NCI-H2171 treated with DMSO at 0.1 percent for 48 hours (cell line): ENCODE measurements around the gene CNOT3.
"Not testable (repeated sequence)": the region's sequence is repeated elsewhere in the genome, so short reads cannot be mapped to it uniquely, and the experiment has no call there.

ENCODE experiments used
- DNase-seq: peaks from one replicate; lab custom pipeline; 2025; lab: John Stamatoyannopoulos, UW

Gene CNOT3

DNA sequence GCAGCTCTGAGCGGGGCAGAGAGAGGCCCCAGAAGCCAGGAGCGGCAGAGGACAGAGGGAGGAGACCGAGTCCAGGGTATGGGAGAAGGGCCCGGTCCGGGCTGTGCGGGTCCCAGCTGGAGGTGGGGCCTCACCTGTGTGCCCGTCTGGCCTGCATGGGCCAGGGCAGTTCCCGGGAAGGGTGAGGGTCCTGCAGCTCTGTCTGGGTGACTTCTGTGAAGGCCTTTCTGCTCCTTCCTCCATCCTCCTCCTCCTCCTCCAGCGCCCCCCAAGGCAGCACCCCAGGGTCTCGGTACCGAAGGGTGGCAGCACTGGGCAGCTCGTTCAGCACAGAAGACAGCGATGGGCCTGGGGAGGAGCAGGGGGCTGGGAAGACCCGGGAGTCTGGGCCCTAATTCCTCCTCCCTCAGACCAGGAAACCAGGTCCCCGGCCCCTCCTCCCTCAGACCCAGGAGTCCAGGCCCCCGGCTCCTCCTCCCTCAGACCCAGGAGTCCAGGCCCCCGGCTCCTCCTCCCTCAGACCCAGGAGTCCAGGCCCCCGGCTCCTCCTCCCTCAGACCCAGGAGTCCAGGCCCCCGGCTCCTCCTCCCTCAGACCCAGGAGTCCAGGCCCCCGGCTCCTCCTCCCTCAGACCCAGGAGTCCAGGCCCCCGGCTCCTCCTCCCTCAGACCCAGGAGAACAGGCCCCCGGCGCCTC is 34.3 kb downstream of the CNOT3 start:
- not testable (repeated sequence) for DNase-seq

DNA sequence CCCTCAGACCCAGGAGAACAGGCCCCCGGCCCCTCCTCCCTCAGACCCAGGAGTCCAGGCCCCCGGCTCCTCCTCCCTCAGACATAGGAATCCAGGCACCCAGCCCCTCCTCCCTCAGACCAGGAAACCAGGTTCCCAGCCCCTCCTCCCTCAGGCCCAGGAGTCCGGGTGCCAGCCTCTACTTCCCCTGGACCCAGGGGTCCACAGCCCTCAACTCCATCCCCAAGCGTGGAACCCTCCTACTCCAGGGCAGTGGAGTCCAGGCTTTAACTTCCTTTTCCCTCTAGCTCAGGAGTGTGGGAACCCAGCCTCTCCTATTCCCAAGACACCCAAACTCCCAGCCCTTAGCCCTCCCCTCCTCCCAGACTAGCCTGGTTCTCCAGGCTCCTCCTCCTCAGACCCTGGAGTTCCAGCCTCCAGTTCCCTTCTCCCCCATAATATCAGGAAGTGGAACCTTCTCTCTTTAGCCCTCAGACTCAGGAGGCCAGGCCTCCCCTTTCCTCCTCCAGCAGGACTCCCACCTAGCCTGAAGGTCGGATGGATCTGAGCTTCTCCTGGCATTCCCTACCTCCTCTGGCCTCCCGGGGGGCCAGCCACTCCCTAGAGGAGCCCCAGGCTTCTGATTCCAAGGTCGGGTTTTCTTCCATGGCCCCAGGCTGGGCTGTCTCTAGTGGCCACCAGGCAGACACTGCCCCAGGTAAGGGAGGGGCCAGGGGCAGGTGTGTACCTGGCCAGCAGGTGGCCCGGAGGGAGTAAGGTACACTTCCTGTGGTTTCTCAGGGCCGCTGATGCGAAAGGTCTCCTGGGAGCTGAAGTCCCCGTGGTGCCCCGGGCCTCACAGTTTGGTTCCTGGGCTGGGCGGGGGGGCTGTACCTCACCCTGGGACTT is 35.2 kb downstream of the CNOT3 start, which contains the start of gene TMC4:
TSS of gene TMC4 (minus strand) at position 690 of the 888 bp plus-strand sequence. CDS start at position 647, 43 bp downstream.
- peak; percentile 34 for DNase-seq

DNA sequence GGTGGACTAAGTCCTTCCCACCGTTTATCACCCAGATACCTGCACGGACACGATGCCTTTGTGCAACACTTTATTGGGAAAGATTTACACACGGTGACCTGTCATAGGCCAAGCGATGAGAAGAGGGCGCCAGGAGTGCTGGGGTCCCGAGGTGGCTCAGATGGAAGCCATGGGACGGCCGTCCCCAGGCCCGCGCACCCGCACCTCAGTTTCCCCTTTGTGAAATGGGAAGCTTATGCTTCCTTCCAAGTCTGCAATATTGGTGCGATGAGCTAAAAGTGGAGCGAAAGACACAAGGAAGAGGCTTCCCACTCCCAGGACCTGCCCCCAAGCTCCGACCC is 35.8 kb downstream of the CNOT3 start:
- DNase-seq: no peak

DNA sequence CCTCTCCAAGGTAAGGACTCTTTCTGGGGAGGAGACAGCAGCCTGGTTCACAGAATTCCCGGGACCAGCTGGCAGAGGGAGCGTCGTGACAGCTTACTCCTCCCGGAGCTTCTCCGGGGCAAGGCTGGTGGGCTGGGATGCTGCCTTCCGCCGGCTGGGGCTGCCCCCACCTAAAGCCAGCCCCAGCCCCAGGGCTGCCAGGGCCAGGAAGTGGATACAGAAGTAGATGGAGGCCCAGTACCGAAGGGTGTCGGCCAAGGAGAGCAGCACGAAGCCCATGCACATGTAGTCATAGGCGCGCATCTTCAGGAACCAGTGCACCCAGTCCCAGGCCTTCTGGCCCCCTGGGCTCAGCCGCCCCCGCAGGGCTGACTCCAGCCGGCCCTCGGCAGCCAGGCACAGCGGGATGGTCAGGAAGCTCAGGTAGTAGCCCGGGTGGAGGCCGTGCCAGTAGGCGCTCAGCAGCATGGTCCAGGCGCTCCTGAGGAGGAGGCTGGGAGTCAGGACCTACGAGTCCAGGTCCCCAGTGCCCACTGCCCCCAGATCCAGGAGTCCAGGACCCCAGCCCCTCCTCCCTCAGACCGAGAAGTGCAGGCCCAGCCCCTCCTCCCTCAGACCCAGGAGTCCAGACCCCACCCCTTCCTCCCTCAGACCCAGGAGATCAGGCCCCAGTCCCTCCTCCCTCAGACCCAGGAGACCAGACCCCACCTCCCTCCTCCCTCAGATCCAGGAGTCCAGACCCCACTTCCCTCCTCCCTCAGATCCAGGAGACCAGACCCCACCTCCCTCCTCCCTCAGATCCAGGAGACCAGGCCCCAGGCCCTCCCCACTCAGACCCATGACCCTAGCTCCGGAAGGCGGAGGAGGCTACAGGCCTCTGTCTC is 36.6 kb downstream of the CNOT3 start:
- no peak for DNase-seq

DNA sequence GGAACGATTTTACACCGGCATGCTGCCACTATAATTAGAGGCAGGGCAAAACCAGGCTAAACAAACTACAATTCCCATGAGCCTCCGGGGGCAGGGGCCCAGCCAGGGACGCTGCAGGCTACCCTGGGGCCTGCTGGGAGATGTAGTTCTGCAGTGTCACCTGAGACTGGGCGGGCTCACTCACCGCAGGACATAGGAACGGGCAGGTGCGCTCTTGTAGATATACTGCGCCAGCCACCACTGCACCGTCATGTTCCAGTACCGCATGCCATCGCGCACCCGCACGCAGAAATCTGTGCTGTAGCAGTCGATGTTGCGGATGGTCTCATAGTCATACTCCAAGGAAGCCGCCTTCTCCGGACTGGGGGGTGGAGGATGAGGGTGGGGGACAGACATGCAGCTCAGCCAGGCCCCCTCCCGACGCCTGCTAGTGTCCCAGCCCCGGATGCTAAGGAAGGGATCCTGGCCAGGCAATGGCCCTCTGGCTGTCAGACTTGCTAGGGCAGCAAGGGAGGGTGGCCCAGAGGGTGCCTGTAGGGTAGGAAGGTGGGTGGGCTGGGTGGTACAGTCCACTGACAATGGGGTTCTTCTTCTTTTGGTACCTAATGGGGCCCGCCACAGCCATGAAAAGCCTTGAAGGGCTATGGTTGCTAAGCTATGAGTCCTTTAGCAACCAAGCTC is 41.2 kb downstream of the CNOT3 start:
- DNase-seq: peak; percentile 61

DNA sequence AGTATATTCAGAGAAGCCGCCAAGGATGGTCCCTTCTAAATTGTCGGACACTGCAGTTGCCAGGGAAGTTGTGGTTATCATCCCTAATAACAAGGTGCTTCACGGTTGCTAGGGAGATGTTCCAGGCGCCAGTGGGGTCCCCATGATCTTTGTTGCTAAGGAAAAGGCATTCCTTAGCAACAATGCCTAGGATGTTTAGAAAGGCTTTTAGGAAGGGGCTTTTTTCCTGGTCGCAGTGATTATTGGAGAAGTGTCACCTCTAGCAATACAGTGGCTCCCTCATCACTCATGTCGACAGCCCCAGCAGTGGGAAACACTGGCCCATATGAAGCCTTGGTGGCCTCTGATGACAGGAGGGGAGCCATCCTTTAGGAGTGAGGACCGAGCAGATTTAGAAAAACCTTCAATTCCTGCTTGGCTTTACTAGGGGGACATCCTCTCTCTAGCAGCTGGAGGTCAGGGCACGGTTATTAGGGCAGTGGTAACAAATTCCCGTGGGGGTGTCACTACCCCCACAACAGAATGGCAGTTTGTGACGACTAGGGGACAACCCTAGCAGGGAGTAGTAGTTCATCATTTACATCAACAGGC is 41.8 kb downstream of the CNOT3 start:
- no peak for DNase-seq

DNA sequence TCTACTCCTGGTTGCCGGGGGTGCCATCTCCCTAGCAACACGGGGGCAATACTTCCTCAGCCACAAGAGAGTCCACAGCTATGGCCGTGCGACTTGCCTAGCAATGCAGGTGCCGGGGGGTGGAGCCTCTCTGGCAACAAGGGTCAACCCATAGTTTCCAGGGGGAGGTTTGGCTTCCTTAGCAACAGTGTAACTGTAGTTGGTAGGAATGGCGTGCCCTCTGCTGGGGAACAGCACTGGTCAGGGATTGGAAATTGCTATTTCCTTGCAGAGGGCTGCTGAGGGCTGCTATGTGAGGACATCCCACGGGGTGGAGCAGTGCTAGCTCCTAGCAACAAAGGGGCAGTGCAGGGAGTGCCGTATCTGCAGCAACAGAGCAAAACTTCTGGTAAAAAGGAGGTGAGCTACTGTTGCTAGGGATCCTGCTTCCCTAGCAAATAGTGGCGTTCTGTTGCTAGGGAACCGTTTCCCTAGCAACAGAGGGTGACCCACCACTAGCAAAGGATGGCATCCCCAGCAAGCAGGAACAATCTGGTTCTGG is 42.4 kb downstream of the CNOT3 start:
- DNase-seq: no peak

DNA sequence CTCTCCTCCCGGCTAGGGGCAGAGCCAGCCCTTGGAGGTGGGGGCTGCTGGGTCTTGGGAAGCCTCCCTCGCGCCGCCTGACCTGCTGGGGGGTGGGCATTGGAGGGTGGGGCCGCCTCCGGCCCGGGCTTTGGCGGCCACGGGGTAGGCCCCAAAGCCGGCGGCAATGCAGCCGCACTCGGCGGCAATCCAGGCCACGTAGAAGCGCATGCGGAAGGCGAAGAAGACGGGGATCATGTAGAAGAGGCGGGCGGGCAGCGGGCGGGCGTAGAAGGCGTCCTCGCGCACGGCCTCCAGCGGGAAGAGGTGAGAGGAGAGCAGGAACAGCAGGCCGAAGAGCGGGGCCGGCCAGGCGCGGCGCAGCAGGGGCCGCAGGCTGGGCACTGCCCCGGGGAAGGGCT is 43.1 kb downstream of the CNOT3 start:
- DNase-seq: no peak

DNA sequence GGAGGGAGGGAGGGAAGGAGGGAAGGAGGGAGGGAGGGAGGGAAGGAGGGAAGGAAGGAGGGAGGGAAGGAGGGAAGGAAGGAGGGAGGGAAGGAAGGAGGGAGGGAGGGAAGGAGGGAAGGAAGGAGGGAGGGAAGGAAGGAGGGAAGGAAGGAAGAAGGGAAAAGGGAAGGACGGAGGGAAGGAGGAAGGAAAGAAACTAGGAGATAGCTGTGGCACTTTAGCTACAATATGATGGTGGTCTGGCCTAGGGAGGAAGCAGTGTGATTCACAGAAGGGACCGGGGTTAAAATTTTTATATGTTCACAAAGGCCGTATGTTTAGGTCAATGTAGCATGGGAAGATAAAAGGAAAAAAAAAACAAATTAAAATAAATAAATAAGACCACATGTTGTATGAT is 44.3 kb downstream of the CNOT3 start:
- not testable (repeated sequence) for DNase-seq

DNA sequence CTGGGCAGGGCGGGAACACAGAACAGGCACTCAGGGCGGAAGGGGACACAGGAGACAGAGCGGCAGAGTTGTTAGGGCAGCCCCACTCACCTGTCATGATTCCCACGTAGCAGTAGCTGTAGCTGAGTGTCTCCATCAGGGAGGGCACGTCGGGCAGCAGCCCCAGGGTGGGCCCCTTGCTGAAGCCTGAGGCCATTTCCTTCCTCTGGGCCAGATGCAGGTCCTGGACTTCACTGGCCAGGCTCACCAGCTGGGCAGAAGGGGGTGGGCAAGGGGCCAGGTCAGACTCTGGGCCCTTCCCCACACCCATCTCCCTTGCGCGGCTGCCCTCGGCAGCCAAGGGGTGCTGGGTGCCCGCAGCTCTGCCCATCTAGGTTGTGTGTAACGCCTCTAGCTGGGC is 45.9 kb downstream of the CNOT3 start:
- DNase-seq: no peak

DNA sequence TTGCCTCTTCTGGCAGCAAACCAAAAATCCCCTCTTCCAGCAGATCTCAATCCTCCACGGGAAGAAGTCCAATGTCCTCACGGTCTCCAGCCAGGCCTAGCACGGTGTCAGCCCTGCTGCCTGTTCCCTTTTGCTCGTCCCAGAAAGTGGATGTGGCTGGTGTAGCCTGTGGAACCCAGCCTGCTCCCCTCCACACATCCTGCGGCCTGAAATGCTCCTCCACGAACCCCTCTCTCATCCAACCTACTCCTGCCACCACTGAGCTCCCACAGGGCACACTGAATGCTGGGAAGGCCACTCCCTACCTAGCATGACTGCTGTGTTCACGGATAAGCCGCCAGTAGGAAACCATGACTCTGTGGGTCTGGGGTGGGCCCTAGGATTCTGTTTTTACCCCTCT is 48.8 kb downstream of the CNOT3 start:
- no peak for DNase-seq

DNA sequence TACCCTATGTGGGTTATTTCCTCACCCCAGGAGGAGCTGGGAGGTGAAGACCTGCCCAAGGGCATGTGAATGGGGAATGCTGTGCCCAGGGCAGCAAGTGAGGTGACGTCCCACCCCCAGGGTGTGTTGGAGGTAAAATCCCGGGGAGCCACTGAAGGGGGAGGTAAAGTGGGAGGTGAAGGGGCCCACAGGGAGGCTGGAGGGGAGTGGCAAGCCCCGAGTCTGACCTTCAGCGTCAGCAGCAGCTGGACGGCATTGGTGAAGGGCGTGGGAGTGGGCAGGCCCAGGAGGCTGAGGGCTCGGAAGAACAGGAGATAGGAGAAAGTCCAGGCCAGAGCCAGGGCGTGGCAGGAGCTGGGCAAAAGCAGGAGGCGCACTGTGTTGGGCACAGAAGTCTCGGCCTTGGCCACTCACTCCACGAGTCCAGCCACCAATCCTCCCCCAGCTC is 49.4 kb downstream of the CNOT3 start:
- DNase-seq: no peak

DNA sequence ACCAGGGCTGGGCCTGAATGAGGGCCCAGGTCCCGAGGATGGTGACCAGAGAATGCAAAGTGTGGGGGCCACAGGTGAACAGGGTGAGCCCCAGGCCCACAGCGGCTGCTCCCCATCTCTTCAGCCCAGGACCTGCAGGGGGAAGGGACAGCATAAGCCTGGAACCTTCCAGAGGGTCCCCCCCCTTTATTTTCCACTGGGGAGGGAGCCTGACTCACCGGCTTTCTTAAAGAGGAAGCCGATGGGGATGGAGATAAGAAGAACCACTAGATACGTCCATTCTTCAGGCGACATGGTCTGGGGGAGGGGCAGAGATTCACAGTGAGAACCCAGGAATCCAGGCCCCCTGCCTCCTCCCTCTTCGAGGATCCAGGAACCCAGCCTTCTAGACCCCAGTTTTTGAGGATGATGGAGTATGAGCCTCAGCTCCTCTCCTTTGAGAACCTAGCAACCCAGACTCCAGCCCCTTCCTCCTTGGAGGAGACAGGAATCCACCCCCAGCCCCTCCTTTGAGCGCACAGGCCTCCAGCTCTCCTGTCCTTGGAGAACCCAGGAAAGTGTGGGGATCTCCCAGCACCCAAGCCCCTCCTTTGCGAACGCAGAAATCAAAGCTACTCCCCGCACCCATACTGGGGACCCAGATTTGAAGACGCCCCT is 50.8 kb downstream of the CNOT3 start:
- DNase-seq: no peak

DNA sequence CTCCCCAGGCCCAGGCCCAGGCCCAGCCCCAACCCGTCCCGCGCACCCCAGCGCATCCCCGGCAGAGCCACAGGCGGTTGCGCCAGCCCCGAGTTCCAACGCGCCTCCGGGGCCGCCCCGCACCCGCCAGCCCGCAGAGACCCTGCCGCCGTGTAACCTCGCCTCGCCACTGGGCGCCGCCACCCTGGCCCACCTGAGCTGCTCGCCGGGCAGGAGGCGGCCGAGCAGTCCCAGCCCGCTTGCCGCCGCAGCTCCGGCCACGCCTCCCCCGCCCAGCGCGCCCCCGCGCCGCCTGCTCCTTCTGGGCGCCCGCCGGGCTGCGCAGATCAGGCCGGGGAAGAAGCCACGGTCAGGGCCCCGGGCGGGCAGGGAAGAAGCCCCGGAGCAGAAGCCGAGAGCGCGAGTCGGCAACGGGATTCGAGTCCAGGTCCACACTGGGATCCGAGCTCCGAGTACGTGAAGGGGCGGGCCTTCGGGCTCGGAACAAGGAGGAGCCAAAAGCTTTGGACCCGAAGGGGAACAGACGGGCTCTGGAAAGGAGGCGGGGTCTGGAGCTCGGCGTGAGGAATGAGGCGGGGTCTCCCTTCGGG is 51.7 kb downstream of the CNOT3 start, which contains the start of gene MBOAT7:
TSS of gene MBOAT7 (minus strand) at position 436 of the 590 bp plus-strand sequence. CDS start 1,072 bp downstream, outside the sequence.
- DNase-seq: no peak

DNA sequence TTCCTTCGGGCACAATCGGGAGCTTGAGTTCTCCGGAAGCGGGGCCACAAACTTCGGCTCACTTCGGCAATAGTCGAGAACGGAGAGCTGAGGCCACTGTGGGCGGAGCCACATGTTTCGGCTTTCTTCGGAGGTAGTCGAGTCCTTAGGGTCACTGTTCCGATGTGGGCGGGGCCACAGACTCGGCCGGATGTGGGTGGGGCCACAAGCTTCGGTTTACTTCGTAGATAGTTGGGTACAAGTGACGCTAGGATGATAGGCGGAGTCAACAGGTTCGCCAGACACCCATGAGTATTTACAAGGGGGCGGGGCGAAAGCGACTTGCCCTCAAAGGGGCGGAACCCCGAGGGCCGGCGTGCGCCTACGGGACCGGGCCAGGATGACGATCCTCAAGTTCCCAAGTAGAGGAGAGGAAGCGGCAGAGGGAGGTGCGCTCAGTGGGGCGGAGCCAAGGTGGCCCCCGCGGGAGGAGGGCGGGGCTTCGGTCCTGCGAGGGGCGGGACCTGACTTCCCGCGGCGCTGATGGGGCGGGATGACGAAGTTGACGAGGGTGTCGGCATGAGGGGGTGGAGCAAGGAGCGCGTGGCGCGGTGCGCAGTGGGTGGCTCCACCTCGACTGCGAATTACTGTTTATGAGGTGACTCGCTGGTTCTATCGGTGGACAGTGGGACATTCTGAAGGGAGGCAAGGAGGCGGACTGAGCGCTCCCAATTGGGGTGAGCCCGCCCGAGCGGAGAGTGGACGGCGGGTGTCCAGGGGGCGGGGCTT is 52.4 kb downstream of the CNOT3 start:
- DNase-seq: peak; percentile 100

DNA sequence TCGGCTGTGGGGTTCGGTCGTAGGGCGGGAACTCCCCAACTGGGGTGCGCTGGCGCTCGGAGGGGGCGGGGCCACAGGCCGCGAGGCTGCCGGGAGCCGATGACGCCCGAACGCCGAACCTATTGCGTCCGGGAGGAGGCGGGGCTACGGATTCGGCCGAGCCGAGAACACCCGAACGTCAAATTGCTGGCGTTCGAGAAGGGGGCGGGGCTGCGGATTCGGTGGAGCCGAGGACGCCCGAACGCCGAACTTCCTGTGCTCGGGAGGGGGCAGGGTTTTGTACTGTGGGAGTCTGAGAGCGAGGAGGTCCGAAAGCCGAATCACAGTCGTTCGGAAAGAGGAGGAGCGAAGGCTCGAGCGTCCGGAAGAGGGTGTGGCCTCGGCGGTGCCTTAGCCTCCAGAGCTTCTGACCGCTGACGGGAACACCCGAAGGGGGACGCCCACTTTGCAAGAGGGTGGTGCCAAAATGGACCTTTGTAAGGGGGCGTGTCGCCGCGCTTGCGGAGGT is 53.0 kb downstream of the CNOT3 start:
- DNase-seq: peak; percentile 98

DNA sequence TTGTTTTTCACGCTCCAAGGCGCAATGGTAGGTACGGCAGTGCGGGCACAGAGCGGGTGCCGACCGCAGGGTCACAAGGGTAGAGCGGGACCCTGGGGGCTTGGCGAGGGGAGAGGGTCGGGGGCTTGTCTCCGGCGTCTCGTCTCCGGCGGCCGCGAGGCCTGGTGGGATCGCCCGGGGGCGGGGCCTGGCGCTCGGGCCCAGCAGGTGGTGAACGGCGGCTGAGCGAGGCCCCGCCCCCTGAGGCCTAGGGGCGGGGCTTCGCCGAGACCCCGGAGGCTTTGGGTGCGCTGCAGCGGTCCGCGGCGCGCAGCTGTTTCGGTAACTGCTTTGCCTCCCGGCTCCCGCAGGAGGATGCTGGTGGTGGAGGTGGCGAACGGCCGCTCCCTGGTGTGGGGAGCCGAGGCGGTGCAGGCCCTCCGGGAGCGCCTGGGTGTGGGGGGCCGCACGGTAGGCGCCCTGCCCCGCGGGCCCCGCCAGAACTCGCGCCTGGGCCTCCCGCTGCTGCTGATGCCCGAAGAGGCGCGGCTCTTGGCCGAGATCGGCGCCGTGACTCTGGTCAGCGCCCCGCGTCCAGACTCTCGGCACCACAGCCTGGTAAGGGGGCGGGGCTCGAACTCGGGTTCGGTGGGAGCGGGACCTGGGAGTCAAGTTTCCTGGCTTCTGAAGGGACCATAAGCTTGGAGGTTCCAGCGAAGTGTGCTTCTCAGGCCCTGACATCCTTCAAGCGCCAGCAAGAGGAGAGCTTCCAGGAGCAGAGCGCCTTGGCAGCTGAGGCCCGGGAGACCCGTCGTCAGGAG is 53.6 kb downstream of the CNOT3 start, which contains the start of gene TSEN34:
TSS of gene TSEN34 (plus strand) at position 298 of the 800 bp plus-strand sequence. CDS start at position 355, 57 bp downstream.
- peak; percentile 83 for DNase-seq
